PC-9 (cell line): ENCODE measurements around the gene TESMIN. TPM values are rescaled to one million over a fixed set of nuclear protein-coding genes. Genes with fewer than 3 reads are reported as not detected.

Experiments used
- BruUV-seq: library from RNA; stranded (reverse); fragments of 400-500 nt; replicated peaks from 2 replicates; lab custom pipeline; 2021; lab: Mats Ljungman, UMichigan
- CTCF ChIA-PET: fragments of 300-600 bp; sonication (Branson Sonifier 250); formaldehyde crosslinking; loops from one replicate; lab custom pipeline; 2022; ENCODE audit warnings: antibody characterized with exemption; lab: Charles Lee
- POLR2A ChIA-PET: fragments of 300-600 bp; sonication (Branson Sonifier 250); formaldehyde crosslinking; loops from one replicate; lab custom pipeline; 2022; ENCODE audit warnings: antibody characterized with exemption; ENCODE audit not compliant: unreplicated experiment; lab: Charles Lee
- DNase-seq, 2 experiments: peaks; one replicate each; pipeline versions ENCODE4 v3.0.0 to v3.0.0-alpha.2; 2015 to 2022; ENCODE audit warnings: mixed read lengths in 1 of 2
- H2AFZ ChIP-seq: fragments of 200-600 bp; sonication (generic); 2 replicates; pipeline ENCODE4 v1.8.1; 2017; ENCODE audit warnings: antibody characterized with exemption
- H3F3A ChIP-seq: fragments of 200-600 bp; sonication (generic); 2 replicates; pipeline ENCODE4 v1.8.1; 2017; ENCODE audit warnings: antibody characterized with exemption, mild to moderate bottlenecking, low read depth; ENCODE audit not compliant: insufficient read depth
- H3K27ac ChIP-seq: fragments of 200-600 bp; sonication (generic); 2 replicates; pipeline ENCODE4 v1.6.1; 2016; ENCODE audit warnings: mixed run types
- H3K27me3 ChIP-seq: fragments of 200-600 bp; sonication (generic); 2 replicates; pipeline ENCODE4 v1.6.1; 2016; ENCODE audit warnings: low read depth, mixed run types; ENCODE audit not compliant: insufficient read depth
- H3K36me3 ChIP-seq: fragments of 200-600 bp; sonication (generic); 2 replicates; pipeline ENCODE4 v1.6.1; 2016; ENCODE audit warnings: low read depth, mixed run types
- H3K4me1 ChIP-seq: fragments of 200-600 bp; sonication (generic); replicated peaks from 2 replicates; pipeline ENCODE4 v1.6.1; 2016; ENCODE audit warnings: mixed run types; ENCODE audit not compliant: insufficient read depth
- H3K4me2 ChIP-seq: fragments of 200-600 bp; sonication (generic); 2 replicates; pipeline ENCODE4 v1.6.1; 2017; ENCODE audit warnings: mixed run types
- H3K4me3 ChIP-seq: fragments of 200-600 bp; sonication (generic); 2 replicates; pipeline ENCODE4 v1.6.1; 2016; ENCODE audit warnings: mixed run types
- H3K79me2 ChIP-seq: fragments of 200-600 bp; sonication (generic); 2 replicates; pipeline ENCODE4 v1.6.1; 2017; ENCODE audit warnings: low read depth, mixed run types
- H3K9me2 ChIP-seq: fragments of 200-600 bp; sonication (generic); 2 replicates; pipeline ENCODE4 v1.8.1; 2017; ENCODE audit warnings: mild to moderate bottlenecking; ENCODE audit not compliant: insufficient read depth
- H3K9me3 ChIP-seq: fragments of 200-600 bp; sonication (generic); 2 replicates; pipeline ENCODE4 v1.8.1; 2016; ENCODE audit warnings: low read depth; ENCODE audit not compliant: insufficient read depth
- H4K20me1 ChIP-seq: fragments of 200-600 bp; sonication (generic); 2 replicates; pipeline ENCODE4 v1.8.1; 2017; ENCODE audit not compliant: insufficient read depth
- EZH2 ChIP-seq: fragments of 200-600 bp; sonication (generic); IDR thresholded peaks from 2 replicates; pipeline ENCODE4 v1.8.0; 2017; ENCODE audit warnings: antibody characterized with exemption, low read depth
- intact Hi-C: fragments of 100-400 bp; cut with micrococcal nuclease; formaldehyde crosslinking; loops from one replicate; pipeline ENCODE4 v1.10.0; 2022; ENCODE audit not compliant: unreplicated experiment
- total RNA-seq: library from RNA; stranded (reverse); gene quantifications from 2 replicates; pipeline ENCODE4 v1.2.3, GENCODE V29; 2021
- TF ChIP-seq, protein P1 (sequence below): fragments of 200-600 bp; sonication (generic); conservative IDR thresholded peaks from 2 replicates; pipeline ENCODE4 v1.6.1; 2017; ENCODE audit warnings: mixed run types, antibody characterized with exemption, mild to moderate bottlenecking, moderate library complexity

The TESMIN gene
- total RNA-seq, 1 experiment from 2014 or later, result 23.9 TPM

DNA sequence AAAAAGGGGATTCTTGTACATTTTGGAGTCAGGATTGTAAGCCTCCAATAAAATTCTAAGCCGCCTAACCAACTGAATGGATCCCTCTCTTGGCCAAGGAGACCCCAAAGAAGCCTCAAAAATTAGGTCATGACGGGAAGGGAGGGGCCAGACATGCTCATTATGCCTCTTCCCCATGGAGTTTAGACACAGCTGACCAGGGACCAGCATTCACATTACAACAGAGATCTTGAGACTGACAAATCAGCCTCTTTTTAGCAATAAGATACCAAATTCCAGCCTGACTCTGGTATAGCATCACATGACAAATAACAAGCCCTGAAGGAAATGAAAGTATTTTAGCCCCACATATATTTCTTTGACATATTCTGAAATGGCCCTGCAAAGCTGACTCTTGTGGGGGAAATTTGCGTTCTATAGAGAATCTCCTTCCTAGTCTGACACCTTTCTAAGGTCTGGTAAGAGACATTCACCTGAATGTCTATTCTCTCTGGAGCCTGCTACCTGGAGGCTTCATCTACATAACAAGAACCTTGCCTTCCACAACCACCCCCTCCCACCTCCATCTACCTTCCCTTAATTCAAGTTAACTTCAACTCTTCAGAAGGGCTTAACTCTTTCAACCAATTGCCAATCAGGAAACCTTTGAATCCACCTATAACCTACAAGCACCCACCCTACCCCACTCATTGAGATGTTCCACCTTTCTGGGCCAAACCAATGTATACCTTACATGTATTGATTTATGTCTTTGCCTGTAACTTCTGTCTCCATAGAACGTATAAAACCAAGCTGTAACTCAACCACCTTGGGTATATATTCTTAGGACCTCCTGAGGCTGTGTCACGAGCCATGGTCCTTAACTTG is 56.7 kb downstream of the TESMIN start:
- Histone ChIP-seq H3K27ac (no peak overlapping the region), H4K20me1 (no peaks in the 10 kb centered on the region), H3K9me3 (0 out of 2 replicates have a peak, but pooled peaks cover 5% of the 10 kb centered on the region), H3F3A (no peaks in the 10 kb centered on the region), H3K79me2 (no peaks in the 10 kb centered on the region), H3K27me3 (peaks cover 43% of the 10 kb centered on the region), H3K4me3 (no peak overlapping the region), H3K4me2 (no peak overlapping the region), H3K36me3 (no peaks in the 10 kb centered on the region), H3K4me1 (no peaks in the 10 kb centered on the region), H2AFZ (no peak overlapping the region), H3K9me2 (no peaks in the 10 kb centered on the region)
- no TSS peak for BruUV-seq
- intact Hi-C loops, result no loop called here
- TF ChIP-seq, protein P1, sequence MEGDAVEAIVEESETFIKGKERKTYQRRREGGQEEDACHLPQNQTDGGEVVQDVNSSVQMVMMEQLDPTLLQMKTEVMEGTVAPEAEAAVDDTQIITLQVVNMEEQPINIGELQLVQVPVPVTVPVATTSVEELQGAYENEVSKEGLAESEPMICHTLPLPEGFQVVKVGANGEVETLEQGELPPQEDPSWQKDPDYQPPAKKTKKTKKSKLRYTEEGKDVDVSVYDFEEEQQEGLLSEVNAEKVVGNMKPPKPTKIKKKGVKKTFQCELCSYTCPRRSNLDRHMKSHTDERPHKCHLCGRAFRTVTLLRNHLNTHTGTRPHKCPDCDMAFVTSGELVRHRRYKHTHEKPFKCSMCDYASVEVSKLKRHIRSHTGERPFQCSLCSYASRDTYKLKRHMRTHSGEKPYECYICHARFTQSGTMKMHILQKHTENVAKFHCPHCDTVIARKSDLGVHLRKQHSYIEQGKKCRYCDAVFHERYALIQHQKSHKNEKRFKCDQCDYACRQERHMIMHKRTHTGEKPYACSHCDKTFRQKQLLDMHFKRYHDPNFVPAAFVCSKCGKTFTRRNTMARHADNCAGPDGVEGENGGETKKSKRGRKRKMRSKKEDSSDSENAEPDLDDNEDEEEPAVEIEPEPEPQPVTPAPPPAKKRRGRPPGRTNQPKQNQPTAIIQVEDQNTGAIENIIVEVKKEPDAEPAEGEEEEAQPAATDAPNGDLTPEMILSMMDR, result no peak
- TF ChIP-seq EZH2, result no peak
- POLR2A ChIA-PET, result no interaction called here
- no peak for DNase-seq
- CTCF ChIA-PET, result no interaction called here

DNA sequence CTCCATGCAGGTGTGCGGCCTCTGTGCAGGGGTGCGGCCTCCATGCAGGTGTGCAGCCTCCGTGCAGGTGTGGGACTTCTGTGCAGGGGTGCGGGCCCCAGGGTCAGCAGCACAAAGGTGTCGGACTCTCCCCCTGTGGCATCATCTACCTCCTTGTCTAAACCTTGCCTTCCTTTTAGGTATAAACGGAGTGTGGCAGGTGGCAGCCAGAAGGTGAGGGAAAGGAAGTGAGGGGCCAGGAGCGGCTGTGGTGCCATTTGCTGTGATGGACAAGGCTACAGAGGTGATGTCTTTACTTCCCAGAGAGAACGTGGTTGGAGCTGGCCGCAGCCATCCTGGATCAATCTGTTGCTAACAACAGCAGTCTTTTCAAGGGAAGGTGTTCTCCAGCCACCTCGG is 57.8 kb downstream of the TESMIN start:
- H3K36me3 ChIP-seq, result no peaks in the 10 kb centered on the region
- H3K9me3 ChIP-seq, result 0 out of 2 replicates have a peak, but pooled peaks cover 4% of the 10 kb centered on the region
- H3K4me1 ChIP-seq, result no peaks in the 10 kb centered on the region
- no peak overlapping the region for H2AFZ ChIP-seq
- H3K4me2 ChIP-seq, result no peak overlapping the region
- no peak overlapping the region for H3K27ac ChIP-seq
- BruUV-seq, result no TSS peak
- TF ChIP-seq EZH2, result no peak
- TF ChIP-seq, protein P1, result no peak
- no peaks in the 10 kb centered on the region for H3K9me2 ChIP-seq
- intact Hi-C loops, result no loop called here
- CTCF ChIA-PET, result no interaction called here
- H3K27me3 ChIP-seq, result peaks cover 36% of the 10 kb centered on the region
- no peak for DNase-seq
- no peaks in the 10 kb centered on the region for H4K20me1 ChIP-seq
- H3F3A ChIP-seq, result no peaks in the 10 kb centered on the region
- no peak overlapping the region for H3K4me3 ChIP-seq
- H3K79me2 ChIP-seq, result no peaks in the 10 kb centered on the region
- POLR2A ChIA-PET, result no interaction called here

DNA sequence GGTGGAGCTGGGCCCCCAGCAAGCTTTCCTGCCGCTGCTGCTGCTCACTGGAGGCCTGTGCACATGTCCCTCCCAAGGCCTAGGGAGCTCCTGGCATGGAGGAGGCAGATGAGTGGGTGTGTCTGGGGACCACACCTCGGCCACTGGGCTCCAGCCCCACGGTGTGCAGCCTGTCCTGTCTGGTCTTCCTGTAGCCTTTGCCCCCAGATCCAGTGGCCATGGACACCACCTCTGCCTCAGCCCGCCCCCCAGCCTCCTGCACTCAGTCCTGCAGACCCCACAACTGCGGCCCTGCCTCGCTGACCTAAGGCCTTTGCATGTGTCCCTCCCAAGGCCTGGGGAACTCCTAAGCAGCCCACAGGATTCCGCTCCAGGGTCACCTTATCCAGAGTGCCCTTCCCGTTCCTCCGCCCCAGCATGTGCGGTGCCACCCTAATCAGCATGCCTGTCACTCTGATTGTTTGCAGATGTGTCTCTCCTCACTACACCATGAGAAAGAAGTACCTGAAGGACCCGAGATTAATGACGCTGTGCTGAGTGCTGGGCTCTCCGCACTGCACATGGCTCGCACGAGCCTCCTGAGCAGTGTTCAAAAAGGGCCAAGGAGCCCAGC is 58.3 kb downstream of the TESMIN start:
- peaks cover 31% of the 10 kb centered on the region for H3K27me3 ChIP-seq
- H3K4me1 ChIP-seq, result no peaks in the 10 kb centered on the region
- no peaks in the 10 kb centered on the region for H3K9me2 ChIP-seq
- CTCF ChIA-PET, result no interaction called here
- H4K20me1 ChIP-seq, result no peaks in the 10 kb centered on the region
- DNase-seq, result no peak
- H3K36me3 ChIP-seq, result no peaks in the 10 kb centered on the region
- H2AFZ ChIP-seq, result no peak overlapping the region
- no peak overlapping the region for H3K4me3 ChIP-seq
- H3K27ac ChIP-seq, result no peak overlapping the region
- TF ChIP-seq EZH2, result no peak
- TF ChIP-seq, protein P1, result no peak
- no peaks in the 10 kb centered on the region for H3F3A ChIP-seq
- no TSS peak for BruUV-seq
- H3K9me3 ChIP-seq, result no peaks in the 10 kb centered on the region
- no peaks in the 10 kb centered on the region for H3K79me2 ChIP-seq
- intact Hi-C loops, result no loop called here
- no peak overlapping the region for H3K4me2 ChIP-seq
- POLR2A ChIA-PET, result no interaction called here
